Measurements from ENCODE around the gene PIK3C2A.

PIK3C2A gene

DNA sequence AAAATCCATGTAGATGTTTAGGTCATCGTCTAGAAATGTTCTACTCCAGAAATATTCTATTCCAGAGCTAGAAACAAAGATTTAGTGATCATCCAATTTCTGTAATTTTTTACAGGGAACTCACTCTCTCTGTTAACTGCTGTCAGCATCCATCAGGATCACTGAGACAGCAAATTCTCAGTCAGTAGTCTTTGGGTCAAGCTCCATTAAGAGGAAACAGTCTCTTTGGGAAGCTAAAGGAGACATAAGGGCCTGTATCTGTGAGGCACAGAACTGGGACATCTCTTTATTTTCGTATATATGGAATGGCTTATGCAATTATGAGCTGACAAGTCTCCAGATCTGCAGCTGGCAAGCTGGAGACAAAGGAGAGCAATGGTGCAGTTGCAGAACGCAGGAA lies 48.3 kb downstream of the PIK3C2A start:
- no peak for DNase-seq

Measured in EL (cell line).